Colonic mucosa (tissue), 4 donors: ENCODE data around the gene CLASP1. TPM values are rescaled to one million over a fixed set of nuclear protein-coding genes. Genes with fewer than 3 reads are reported as not detected.
"Not testable (repeated sequence)": the region's sequence is repeated elsewhere in the genome, so short reads cannot be mapped to it uniquely, and the experiment has no call there.

Experiments used
- DNase-seq: peaks from one replicate; pipeline ENCODE4 v3.0.0-alpha.2; 2020
- H3K27ac ChIP-seq: fragments of 200-600 bp; one replicate; pipeline ENCODE4 v1.8.0; 2021
- H3K27me3 ChIP-seq: fragments of 200-600 bp; one replicate; pipeline ENCODE4 v1.8.0; 2021
- H3K36me3 ChIP-seq: fragments of 200-600 bp; one replicate; pipeline ENCODE4 v1.8.0; 2021
- H3K4me1 ChIP-seq: fragments of 200-600 bp; one replicate; pipeline ENCODE4 v1.8.0; 2021; ENCODE audit warnings: mild to moderate bottlenecking
- H3K4me3 ChIP-seq: fragments of 200-600 bp; one replicate; pipeline ENCODE4 v1.8.0; 2021
- H3K9ac ChIP-seq, 2 donors: one replicate each; pipeline ENCODE4 v1.7.0; 2013; ENCODE audit warnings: control low read depth in 2 of 2, low read depth in 2 of 2, low read length in 2 of 2
- H3K9me3 ChIP-seq: fragments of 200-600 bp; one replicate; pipeline ENCODE4 v1.8.0; 2021
- intact Hi-C: fragments of 100-400 bp; cut with DNase I; formaldehyde crosslinking; loops from one replicate; pipeline ENCODE4 v1.14.1; 2022
- total RNA-seq, 2 donors: library from RNA; stranded (reverse); fragmentation: NEBNext Ultra II Directional in 1 of 2; extraction: Animal tissue kit (Norgen Biotek cat#: 25700) in 1 of 2; gene quantifications; one replicate each; pipeline ENCODE4 v1.2.1, GENCODE V29; 2021
- TF ChIP-seq, protein P1 (sequence below): fragments of 200-600 bp; IDR thresholded peaks from one replicate; pipeline ENCODE4 v1.8.0; 2022; ENCODE audit warnings: antibody characterized with exemption, mild to moderate bottlenecking
- donor health status: healthy.
- donor health status: DM: no; HTN: no; CAD: no.
- donor health status: DM: no; HTN: no; CAD: no.

Gene CLASP1
- total RNA-seq, 2 donors from 2014 or later, result 30.3 to 32.3 TPM

DNA sequence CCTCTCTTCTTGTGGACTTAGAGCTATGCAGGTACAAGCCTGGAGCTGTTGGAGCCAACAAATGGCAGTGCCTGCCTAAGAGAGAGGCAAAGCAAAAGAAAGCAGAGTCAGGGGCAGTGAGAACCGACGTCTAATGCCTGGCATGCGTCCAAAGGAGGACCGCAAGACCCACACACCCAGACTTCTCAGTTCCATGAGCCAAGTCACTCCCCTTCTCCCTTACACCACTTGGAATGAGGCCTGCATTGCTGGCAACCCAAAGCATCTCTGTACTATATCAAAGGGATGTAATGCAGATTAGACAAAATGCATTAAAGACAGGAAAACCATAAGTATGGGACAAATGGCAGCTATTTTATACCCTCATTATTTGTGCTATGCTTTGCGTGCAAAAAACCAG, 168.4 kb downstream of the CLASP1 start:
- Histone ChIP-seq H3K4me1 (peaks cover 8% of the 10 kb centered on the region), H3K27me3 (no peaks in the 10 kb centered on the region), H3K4me3 (no peak overlapping the region), H3K9me3 (no peaks in the 10 kb centered on the region), H3K9ac (no peak overlapping the region), H3K27ac (no peak overlapping the region), H3K36me3 (no peaks in the 10 kb centered on the region)
- DNase-seq, result no peak
- TF ChIP-seq, protein P1, sequence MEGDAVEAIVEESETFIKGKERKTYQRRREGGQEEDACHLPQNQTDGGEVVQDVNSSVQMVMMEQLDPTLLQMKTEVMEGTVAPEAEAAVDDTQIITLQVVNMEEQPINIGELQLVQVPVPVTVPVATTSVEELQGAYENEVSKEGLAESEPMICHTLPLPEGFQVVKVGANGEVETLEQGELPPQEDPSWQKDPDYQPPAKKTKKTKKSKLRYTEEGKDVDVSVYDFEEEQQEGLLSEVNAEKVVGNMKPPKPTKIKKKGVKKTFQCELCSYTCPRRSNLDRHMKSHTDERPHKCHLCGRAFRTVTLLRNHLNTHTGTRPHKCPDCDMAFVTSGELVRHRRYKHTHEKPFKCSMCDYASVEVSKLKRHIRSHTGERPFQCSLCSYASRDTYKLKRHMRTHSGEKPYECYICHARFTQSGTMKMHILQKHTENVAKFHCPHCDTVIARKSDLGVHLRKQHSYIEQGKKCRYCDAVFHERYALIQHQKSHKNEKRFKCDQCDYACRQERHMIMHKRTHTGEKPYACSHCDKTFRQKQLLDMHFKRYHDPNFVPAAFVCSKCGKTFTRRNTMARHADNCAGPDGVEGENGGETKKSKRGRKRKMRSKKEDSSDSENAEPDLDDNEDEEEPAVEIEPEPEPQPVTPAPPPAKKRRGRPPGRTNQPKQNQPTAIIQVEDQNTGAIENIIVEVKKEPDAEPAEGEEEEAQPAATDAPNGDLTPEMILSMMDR, result no peak
- intact Hi-C loops, result no loop called here

DNA sequence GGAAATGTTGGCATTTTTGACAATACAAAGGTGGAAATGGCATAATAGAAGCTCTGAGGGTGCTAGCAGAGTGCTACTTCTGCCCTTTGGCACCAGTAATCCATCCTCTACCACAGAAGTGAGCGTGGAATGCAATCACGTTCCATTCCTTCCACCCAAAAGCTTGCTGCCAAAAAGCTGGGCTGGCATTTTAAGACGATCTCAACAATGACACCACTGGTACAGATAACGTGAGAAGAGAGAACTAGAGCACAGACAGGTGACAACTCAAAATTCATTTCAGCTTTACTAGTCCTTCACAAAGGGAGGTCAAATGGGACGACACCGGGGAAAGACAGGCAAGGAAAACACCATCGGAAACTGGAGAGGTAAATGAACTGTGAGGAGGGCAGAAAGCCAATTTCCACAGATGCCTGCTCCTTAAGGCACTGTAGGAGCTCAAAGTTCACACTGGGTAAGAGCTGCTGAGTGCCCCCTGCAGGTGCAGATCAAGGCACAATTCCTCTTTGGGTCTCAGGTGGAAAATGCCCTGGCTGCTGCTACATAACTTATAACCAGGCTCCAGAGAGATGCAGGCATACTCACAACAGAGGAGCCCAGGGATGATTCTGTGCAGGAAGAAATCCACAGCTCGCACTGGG, 169.3 kb downstream of the CLASP1 start:
- intact Hi-C loops, result no loop called here
- TF ChIP-seq, protein P1, result no peak
- Histone ChIP-seq H3K4me3 (no peak overlapping the region), H3K4me1 (peaks cover 8% of the 10 kb centered on the region), H3K9me3 (no peaks in the 10 kb centered on the region), H3K27ac (no peak overlapping the region), H3K27me3 (no peaks in the 10 kb centered on the region), H3K9ac (no peak overlapping the region), H3K36me3 (no peaks in the 10 kb centered on the region)
- peak; percentile 79 for DNase-seq

DNA sequence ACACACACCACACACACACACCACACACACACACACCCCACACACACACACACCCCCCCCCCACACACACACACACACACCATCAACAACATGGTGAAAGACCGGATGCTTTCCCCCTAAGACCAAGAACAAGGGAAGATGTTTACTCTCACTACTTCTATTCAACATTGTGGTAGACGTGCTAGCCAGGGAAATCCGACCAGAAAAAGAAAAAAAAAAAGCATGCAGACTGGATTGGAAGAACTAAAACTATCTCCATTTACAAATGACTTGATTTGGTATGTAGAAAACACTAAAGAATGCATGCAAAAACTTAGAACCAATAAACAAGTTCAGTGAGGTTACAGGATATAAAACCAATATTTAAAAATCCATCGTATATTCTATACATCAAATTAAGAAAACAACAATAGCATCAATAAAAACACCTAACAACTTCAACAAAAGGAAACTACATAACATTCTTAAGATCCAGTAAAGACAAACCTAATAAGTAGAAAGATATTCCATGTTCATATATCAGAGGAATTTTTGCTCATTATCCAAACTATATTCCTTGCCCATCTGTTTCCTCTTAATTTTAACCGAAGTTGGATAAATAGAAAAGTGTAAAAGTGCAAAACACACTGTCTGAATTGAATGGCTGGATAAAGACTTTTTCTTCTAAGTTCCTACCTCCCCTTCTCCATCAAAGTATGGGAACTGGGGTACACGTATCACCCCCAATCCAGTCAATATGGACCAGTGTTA, 170.1 kb downstream of the CLASP1 start:
- Histone ChIP-seq H3K4me1 (peaks cover 8% of the 10 kb centered on the region), H3K4me3 (no peak overlapping the region), H3K27me3 (no peaks in the 10 kb centered on the region), H3K27ac (no peak overlapping the region), H3K36me3 (no peaks in the 10 kb centered on the region), H3K9ac (no peak overlapping the region), H3K9me3 (no peaks in the 10 kb centered on the region)
- TF ChIP-seq, protein P1, result no peak
- intact Hi-C loops, result no loop called here
- DNase-seq, result no peak

DNA sequence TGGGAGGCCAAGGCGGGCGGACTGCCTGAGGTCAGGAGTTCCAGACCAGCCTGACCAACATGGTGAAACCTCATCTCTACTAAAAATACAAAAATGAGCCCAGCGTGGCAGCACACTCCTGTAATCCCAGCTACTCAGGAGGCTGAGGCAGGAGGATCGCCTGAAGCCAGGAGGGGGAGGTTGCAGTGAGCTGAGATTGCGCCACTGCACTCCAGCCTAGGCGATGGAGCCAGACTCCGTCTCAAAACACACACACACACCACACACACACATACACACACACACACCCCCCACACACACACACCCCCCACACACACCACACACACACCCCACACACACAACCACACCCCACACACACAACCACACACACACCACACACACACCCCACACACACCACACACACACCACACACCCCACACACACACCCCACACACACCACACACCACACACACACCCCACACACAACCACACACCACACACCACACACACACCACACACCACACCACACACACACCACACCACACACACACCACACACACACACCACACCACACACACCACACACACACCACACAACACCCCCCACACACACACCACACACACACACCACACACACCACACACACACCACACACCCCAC, 170.8 kb downstream of the CLASP1 start:
- H3K9ac ChIP-seq, H3K36me3 ChIP-seq, intact Hi-C loops, H3K27ac ChIP-seq, H3K27me3 ChIP-seq, H3K9me3 ChIP-seq, H3K4me3 ChIP-seq, H3K4me1 ChIP-seq, DNase-seq: not testable (repeated sequence)

DNA sequence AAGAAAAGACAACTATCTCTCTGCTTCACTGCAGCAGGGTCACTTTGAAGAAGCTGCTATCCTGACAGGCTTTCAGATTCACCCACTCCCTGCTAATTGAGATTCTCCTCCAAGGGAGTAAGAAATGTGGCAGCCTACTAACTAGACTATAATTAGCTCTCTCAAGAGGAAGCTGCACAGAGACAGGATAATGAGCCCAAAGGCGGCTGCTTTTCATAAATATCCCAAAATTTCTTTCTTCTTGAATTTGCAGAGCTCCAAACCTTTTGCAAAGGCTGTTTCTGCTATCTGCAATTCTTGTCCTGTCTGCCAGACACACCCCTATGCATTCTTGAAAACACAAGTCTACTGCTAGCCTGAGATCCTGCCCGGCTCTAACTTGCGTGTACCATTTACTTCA, 172.6 kb downstream of the CLASP1 start:
- Histone ChIP-seq H3K27me3 (no peaks in the 10 kb centered on the region), H3K4me1 (peaks cover 8% of the 10 kb centered on the region), H3K36me3 (no peaks in the 10 kb centered on the region), H3K9me3 (no peaks in the 10 kb centered on the region), H3K4me3 (no peak overlapping the region), H3K9ac (no peak overlapping the region), H3K27ac (no peak overlapping the region)
- TF ChIP-seq, protein P1, result no peak
- intact Hi-C loops, result no loop called here
- no peak for DNase-seq
